OCI-LY3 (cell line): ENCODE results near the gene SRSF12.

ENCODE experiments used
- H2AFZ ChIP-seq: fragments of 200-600, 300-600 bp; shearing (Covaris generic); 2 replicates; pipeline ENCODE4 v1.6.0; 2014; ENCODE audit warnings: antibody characterized with exemption, low read depth, low read length
- H3K27ac ChIP-seq: fragments of 200-600, 300-600 bp; sonication (generic); 2 replicates; pipeline ENCODE4 v1.5.1; 2014; ENCODE audit warnings: mild to moderate bottlenecking, low read length, moderate library complexity, mixed read lengths
- H3K27me3 ChIP-seq: fragments of 200-600, 300-600 bp; sonication (generic); 2 replicates; pipeline ENCODE4 v1.6.1; 2014; ENCODE audit warnings: low read depth, low read length, mixed read lengths
- H3K36me3 ChIP-seq: fragments of 200-600, 300-600 bp; sonication (generic); replicated peaks from 2 replicates; pipeline ENCODE3; 2014; ENCODE audit warnings: low read depth, low read length, mixed read lengths
- H3K4me1 ChIP-seq: fragments of 300-600, 200-600 bp; sonication (generic); 2 replicates; pipeline ENCODE4 v1.6.1; 2014; ENCODE audit warnings: low read length, mixed read lengths
- H3K4me2 ChIP-seq: fragments of 200-600, 300-600 bp; sonication (generic); 2 replicates; pipeline ENCODE4 v1.6.1; 2014; ENCODE audit warnings: low read length, mixed read lengths
- H3K4me3 ChIP-seq: fragments of 300-600, 200-600 bp; sonication (generic); 2 replicates; pipeline ENCODE4 v1.5.1; 2014; ENCODE audit warnings: antibody characterized with exemption, mild to moderate bottlenecking, low read length, moderate library complexity
- H3K79me2 ChIP-seq: fragments of 300-600, 200-600 bp; shearing (Covaris generic); 2 replicates; pipeline ENCODE4 v1.6.1; 2014; ENCODE audit warnings: mild to moderate bottlenecking, low read length, mixed read lengths
- H3K9ac ChIP-seq: fragments of 300-600, 200-600 bp; shearing (Covaris generic); 2 replicates; pipeline ENCODE4 v1.6.0; 2014; ENCODE audit warnings: mild to moderate bottlenecking, low read length, moderate library complexity
- H3K9me3 ChIP-seq: fragments of 200-600, 300-600 bp; shearing (Covaris generic); 2 replicates; pipeline ENCODE4 v1.6.1; 2014; ENCODE audit warnings: low read length, mixed read lengths; ENCODE audit not compliant: insufficient read depth
- H4K20me1 ChIP-seq: fragments of 200-600, 300-600 bp; sonication (generic); 2 replicates; pipeline ENCODE4 v1.6.1; 2016; ENCODE audit warnings: low read length, mixed read lengths; ENCODE audit not compliant: insufficient read depth
- EZH2phosphoT487 ChIP-seq: fragments of 200-600 bp; shearing (Covaris generic); IDR thresholded peaks from 2 replicates; pipeline ENCODE4 v1.6.1; 2018; ENCODE audit warnings: antibody characterized with exemption, mixed run types, low read depth
- TF ChIP-seq, protein P1 (sequence below): fragments of 200-600, 300-600 bp; sonication (generic); IDR thresholded peaks from 2 replicates; pipeline ENCODE4 v1.5.1; 2014; ENCODE audit warnings: antibody characterized with exemption, low read length, low read depth

Gene SRSF12

DNA sequence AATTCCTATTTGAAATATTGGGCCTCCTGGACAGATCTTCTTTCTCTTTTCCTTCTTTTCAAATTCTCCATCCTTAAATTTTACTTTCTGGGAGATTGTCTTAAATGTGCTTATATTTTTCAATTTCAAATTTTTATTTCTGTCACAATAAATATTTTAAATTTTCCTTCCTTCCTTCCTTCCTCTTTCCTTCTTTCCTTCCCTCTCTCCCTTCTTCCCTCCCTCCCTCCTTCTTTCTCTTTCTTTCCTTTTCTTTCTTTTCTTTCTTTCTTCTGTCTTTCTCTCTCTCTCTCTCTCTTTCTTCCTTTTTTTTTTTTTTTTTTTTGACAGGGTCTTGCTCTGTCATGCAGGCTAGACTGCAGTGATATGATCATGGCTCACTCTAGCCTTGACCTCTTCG lies 54.0 kb downstream of the SRSF12 start:
- H3K27ac ChIP-seq = no peak overlapping the region
- H3K4me3 ChIP-seq = no peak overlapping the region
- H3K9me3 ChIP-seq = no peaks in the 10 kb centered on the region
- no peaks in the 10 kb centered on the region for H3K79me2 ChIP-seq
- H3K4me2 ChIP-seq = no peak overlapping the region
- H3K27me3 ChIP-seq = no peaks in the 10 kb centered on the region
- H3K36me3 ChIP-seq = no peaks in the 10 kb centered on the region
- H4K20me1 ChIP-seq = no peaks in the 10 kb centered on the region
- no peak overlapping the region for H3K9ac ChIP-seq
- no peak overlapping the region for H2AFZ ChIP-seq
- TF ChIP-seq EZH2phosphoT487 = no peak
- TF ChIP-seq, protein P1, sequence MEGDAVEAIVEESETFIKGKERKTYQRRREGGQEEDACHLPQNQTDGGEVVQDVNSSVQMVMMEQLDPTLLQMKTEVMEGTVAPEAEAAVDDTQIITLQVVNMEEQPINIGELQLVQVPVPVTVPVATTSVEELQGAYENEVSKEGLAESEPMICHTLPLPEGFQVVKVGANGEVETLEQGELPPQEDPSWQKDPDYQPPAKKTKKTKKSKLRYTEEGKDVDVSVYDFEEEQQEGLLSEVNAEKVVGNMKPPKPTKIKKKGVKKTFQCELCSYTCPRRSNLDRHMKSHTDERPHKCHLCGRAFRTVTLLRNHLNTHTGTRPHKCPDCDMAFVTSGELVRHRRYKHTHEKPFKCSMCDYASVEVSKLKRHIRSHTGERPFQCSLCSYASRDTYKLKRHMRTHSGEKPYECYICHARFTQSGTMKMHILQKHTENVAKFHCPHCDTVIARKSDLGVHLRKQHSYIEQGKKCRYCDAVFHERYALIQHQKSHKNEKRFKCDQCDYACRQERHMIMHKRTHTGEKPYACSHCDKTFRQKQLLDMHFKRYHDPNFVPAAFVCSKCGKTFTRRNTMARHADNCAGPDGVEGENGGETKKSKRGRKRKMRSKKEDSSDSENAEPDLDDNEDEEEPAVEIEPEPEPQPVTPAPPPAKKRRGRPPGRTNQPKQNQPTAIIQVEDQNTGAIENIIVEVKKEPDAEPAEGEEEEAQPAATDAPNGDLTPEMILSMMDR = no peak
- no peaks in the 10 kb centered on the region for H3K4me1 ChIP-seq

DNA sequence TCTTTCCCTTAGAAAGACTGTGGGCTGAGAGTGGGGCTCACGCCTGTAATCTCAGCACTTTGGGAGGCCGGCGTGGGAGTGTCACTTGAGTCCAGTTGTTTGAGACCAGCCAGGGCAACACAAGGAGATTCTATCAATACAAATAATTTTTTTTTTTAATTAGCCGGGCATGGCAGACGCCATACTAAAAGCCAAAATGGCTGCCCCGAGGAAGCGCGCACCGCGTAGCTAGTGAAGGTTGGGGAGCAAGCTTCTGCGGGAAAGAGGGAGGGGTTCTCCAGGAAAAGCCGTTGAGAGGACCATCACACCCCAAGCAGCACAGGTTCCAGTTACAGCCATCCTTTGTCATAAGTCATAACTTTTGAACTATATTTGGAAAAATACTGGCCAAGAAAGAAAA lies 58.6 kb downstream of the SRSF12 start:
- Histone ChIP-seq H3K79me2 (no peaks in the 10 kb centered on the region), H3K4me3 (no peak overlapping the region), H3K4me2 (no peak overlapping the region), H3K9ac (no peak overlapping the region), H4K20me1 (no peaks in the 10 kb centered on the region), H3K4me1 (no peaks in the 10 kb centered on the region), H3K9me3 (no peaks in the 10 kb centered on the region), H3K36me3 (no peaks in the 10 kb centered on the region), H3K27ac (no peak overlapping the region), H2AFZ (no peak overlapping the region), H3K27me3 (no peaks in the 10 kb centered on the region)
- no peak for TF ChIP-seq EZH2phosphoT487
- TF ChIP-seq, protein P1 = no peak

DNA sequence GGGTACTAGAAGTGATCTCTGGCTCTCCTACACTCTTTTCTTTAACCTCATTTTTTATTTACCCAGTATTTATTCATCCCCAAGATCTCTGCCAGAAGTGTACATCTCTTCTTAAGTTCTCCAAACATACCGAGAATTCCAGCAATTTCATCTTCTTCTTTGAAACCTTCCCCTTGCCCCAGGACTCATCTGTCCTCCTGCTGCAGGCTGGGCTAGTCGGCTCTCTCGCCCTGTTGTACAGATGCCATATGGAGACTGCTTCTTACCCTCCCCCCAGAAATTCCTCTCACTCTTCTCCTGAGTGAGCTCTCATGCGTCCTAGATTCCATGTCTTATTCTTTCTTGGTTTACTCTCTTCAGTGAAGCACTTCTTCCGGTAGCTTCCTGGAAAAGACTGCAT lies 59.2 kb downstream of the SRSF12 start:
- H2AFZ ChIP-seq = no peak overlapping the region
- no peak overlapping the region for H3K4me2 ChIP-seq
- TF ChIP-seq, protein P1 = no peak
- TF ChIP-seq EZH2phosphoT487 = no peak
- no peaks in the 10 kb centered on the region for H4K20me1 ChIP-seq
- H3K27me3 ChIP-seq = no peaks in the 10 kb centered on the region
- H3K79me2 ChIP-seq = no peaks in the 10 kb centered on the region
- H3K36me3 ChIP-seq = no peaks in the 10 kb centered on the region
- H3K4me1 ChIP-seq = no peaks in the 10 kb centered on the region
- no peaks in the 10 kb centered on the region for H3K9me3 ChIP-seq
- H3K4me3 ChIP-seq = no peak overlapping the region
- H3K9ac ChIP-seq = no peak overlapping the region
- no peak overlapping the region for H3K27ac ChIP-seq

DNA sequence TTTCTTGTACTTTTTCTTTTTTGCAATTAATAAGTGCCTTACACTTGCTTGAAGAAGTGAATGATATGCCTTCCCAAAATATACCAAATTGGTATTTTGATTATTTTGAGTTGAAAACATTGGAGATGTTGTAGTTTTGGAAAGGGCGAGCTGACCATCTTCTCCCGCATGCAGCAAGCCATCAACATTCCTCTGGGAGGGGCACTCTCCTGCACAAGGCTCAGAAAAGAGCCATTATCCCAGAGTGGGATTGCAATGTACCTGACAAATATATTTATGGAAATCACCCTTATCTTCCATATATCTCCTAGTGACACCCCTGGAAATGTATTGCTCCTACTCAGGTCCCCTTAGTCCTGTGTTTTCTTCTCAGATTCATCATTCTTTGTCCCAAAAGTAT lies 60.1 kb downstream of the SRSF12 start:
- no peak overlapping the region for H2AFZ ChIP-seq
- no peaks in the 10 kb centered on the region for H4K20me1 ChIP-seq
- H3K27ac ChIP-seq = no peak overlapping the region
- H3K4me1 ChIP-seq = no peaks in the 10 kb centered on the region
- TF ChIP-seq EZH2phosphoT487 = no peak
- TF ChIP-seq, protein P1 = no peak
- no peaks in the 10 kb centered on the region for H3K27me3 ChIP-seq
- H3K79me2 ChIP-seq = no peaks in the 10 kb centered on the region
- no peaks in the 10 kb centered on the region for H3K36me3 ChIP-seq
- H3K9me3 ChIP-seq = no peaks in the 10 kb centered on the region
- H3K9ac ChIP-seq = no peak overlapping the region
- H3K4me3 ChIP-seq = no peak overlapping the region
- no peak overlapping the region for H3K4me2 ChIP-seq
